GM19438 (cell line): Measurements from ENCODE around the gene TTC28.

Experiments used
- ATAC-seq: cut with Tn5 transposase; IDR thresholded peaks from one replicate; pipeline ENCODE4 v1.9.1; 2021; ENCODE audit warnings: low read depth; ENCODE audit not compliant: unreplicated experiment

TTC28 gene

DNA sequence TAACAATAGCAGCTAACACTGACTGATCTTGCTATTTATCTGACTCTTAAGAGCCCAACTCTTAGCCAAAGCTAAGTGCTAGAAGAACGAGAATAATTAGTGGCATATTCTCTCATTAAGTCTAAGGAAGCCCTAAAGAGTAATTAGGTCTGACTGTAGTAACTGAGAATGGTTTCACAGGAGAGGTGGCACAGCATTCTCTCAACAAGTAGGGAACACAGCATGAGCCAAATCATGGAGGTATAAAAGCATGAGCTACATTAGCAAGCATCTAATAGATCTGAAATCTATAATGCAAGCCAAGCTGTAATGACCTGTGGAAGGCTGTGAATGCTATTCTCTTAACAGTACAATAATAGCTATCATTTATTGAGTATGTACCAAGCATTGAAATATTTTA is 230.6 kb downstream of the TTC28 start:
- ATAC-seq = no peak

DNA sequence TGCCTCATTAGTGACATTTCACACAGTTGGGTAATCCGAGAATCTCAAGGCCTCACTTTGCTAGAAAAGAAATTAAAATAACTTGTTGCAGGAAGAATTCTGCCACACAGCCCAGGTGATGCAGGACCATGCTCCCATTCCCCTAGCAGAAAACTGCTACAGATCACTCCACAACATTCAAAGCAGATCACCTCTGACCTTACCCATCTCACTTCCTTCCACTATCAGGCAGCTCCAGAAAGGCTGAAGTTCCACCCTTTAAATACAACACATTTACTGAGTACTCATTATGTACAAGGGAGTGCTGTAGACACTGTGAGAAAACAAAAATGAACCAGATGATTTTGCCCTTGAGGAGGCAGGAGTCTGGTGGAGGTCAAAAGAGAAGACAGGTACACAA is 231.0 kb downstream of the TTC28 start:
- ATAC-seq = no peak

DNA sequence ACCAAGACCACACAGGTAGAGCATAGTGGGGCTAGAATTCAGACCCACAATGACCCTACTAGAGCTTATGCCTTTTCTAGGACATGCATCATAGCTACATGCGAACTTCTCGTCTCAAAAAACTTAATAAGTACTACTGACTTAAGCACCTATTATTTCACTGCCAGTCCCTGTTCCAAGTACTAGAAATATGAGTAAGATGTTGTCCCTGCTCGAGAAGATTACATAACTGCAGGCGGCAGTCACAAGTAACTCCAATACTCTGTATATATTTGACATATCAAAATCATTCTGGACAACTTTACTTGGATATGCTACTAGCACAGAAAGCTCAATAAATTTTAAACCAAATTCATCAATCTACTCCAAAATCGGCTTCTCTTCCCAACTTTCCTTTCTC is 235.0 kb downstream of the TTC28 start:
- ATAC-seq = no peak

DNA sequence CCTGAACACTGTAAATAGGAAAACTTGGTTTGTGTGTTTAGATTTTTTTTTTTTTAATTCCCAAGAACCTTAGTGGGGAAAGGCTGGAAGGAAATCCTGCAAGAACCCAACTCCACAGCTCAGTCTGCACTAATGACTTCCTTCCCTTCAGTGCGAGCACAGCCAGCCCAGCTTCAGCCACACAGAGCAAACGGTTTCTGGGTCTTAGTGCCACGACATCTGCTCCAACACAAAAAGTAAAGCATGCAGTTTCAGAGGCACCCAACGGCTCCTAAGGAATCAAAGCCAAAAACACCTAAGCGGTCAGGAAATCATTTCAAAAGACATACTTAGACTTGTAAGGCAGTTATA is 236.1 kb downstream of the TTC28 start:
- ATAC-seq = no peak

DNA sequence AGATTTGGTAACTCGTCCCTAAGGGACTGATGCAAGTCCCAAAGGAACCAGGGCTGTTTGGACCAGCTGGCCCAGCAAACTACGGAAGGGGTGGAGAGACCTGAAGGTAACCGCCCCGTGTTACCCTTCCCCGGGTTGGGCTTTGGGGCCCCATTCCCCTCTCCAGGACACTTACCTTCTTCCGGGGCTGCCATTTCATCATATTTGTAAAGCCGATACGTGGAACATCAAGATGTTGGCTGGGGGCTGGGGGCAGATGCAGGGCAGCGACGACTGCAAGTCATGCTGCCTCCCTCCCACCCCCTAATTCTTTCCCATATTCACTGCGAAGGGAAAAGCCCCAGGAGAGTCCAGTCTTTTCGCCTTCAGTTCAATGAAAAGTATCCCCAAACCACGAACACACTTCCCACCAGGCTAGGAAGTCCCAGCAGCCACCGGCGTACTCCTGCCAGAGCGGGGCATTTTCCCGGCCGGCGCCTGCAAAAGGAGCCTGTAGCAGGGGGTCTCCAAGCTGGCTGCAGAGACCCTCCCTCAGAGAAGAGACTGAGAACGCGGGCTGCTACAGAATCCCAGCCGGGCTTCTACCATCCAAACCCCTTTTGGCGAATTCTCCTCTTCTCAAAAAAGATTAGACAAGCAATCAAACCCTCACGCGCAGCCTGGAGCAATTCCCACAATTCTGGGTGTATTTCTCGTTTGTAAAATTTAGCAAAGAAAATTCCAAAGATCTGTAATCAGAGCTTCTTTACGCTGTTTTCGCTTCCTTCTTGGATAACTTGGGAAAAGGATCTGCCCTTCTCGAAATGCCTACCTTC is 236.7 kb downstream of the TTC28 start:
- no peak for ATAC-seq

DNA sequence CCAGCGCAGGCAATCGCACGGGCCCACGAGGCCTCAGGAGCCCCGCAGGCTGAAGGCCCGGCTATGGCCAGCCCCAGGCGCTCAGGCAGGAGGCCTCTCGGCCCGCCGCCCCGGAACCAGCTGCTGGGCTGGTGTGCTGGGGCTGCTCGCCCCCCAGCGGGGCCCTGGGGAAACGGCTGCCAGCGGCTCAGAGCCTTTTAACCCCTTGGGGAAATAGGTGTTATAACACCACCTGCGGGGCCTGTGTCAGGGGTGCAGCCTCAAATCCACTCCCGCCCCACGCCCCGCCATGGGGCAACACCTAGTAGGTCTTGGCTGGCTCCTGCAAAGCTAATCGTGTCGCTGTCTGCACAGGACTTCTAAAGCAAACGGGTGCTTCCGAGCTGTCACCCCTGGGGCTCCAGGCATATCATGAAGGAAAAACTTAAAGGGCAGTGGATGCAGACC is 237.4 kb downstream of the TTC28 start:
- no peak for ATAC-seq

DNA sequence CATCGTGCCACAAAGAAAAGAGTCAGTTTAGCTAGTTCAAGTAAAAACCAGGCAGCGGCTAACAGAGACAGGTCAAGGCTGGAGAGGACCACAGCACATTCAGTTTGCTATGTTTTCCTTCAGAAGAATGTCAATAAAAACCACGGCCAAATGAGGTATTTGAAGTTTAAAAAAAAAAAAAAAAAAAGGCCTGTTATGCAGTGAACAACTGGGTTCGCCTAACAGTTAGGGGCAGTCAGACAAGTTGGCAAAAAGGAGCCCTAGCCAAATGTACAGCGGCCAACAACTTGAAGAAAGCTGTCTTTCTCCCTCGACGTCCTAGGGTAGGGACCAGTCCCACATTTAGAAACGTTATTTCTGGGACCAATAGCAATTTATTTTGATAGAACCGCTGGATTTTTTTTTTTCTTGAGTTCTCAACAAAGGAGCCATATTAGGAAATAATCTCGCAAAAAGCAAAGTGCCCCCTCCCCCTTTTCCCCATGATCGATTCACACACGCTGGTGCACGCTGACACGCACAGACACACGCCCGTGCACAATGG is 237.8 kb downstream of the TTC28 start:
- ATAC-seq = no peak

DNA sequence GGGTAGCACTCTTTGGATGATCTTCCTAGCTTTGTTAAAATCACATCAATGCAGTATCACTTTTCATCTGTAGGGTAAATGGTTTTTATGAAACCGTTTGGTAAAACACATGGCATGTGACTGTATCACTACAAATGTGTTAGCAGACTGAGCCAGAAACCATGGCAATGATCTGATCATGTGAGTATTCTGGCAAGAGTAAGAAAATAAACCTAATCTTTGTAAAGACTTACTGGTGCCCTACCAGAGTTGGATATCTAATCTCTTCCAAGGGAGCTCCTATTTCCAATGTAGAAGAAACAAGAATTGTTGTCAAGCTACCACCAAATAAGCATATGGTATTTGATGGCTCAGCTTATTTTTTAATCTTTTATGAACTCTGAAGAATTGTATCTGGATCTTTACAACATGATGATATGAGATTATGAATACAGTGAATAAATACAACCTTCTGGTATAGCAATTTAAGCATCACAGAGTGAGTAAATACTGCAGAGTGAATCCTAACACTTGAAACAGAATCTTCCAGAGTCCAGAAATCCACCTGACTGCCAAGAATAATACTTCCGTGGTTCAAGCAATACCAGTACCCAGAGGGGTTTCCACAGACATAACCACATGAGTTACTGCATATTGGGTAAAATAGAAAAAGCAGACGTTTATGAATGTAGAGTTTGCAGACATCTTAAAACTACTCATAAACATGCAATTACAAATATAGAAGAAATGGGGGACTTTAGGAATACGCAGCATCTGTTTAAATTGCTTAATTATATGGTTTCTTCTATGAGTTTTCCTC is 238.8 kb downstream of the TTC28 start:
- no peak for ATAC-seq

DNA sequence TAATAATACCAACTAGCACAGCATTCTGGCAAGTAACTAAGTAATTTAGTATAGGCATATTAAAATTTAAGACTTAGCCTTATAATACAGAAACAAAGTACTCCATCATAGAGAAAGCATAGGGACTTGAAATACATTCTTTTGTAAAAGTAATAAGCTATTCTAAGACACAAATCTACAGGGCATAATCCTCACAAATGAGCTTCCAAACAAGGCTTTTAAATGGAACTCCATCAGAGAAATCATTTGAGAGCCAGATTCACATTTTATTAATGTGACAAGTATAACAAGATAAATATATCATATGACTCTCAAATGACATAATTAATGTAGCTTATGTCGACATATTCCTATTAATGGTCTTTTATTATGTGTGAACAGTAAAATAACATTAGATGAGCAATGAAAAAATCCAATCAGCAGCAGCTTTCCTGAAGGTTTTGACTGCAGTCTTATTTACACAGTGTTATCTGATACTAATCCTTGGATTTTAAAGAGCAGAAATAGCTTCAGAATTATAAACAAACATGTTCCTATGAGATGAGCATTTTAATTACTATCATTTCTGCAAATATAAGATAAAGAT is 241.4 kb downstream of the TTC28 start:
- no peak for ATAC-seq

DNA sequence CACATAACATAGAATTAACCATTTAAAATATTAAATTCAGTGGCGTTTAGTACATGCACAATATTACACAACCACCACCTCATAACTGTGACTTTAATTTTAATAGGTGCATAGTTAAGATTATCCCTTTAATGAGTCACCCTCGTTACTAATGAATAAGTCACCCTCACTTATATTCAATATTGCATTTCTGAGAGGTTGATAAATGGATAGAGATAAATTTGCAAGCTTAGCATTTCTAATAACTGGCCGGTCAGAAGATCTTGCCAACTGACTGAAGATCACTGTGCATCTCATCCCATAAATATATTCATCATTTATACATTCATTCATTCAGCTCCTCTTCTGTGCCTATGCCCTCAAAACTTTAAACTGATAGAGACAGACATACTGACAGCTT is 243.7 kb downstream of the TTC28 start:
- no peak for ATAC-seq

DNA sequence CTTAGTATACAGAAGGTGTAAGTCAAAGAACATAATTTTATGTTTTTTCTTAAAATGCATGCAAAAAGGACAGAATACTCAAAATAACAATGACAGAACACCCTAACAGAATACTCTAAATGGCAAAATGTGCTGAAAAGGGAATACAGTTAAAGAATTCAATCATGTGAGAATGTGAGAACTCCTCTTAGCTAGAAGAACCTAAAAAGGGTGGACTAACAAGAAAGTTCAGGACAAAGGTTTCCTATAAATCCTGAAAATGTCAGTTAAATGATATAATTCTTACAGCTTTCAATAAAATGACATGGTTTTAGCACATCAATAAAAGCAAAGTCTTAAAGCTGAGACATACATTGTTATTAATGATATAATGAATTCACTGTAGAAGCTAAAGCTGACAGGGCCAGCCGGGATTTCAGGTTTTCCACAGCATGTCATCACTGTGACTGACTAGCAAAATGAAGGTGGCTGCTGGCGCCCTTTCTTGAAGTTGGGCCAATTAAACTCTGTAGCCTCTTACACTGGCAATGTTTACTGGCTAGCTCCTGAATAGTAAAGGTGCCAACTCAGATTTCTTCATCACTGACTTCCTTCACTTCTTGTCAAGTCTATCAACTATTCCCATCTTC is 244.4 kb downstream of the TTC28 start:
- ATAC-seq = no peak

DNA sequence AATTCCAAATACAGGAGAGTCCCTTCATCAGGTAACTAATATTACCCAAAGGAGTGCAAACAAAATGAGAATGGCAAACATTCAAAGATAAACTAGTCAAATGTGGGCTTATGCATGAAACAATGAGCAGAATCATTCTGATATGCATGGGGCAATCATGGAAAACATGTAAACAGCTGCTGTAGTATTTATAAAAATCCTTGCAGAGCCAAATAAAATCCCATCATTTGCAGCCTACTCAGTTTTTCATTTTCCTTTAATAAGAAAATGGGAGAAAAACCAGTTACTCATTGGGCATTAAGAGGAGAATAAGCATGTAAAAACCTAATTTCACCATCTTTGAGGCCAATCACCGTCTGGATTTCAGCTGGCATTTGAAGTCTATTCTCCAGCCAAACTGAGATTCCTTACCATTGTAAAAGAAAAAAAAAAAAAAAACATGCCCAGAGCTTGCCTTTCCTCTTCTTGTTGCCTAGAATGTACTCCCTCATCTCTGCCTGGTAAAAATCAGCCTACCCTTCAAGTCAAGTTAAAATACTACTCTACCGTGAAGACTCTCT is 249.1 kb downstream of the TTC28 start:
- no peak for ATAC-seq

DNA sequence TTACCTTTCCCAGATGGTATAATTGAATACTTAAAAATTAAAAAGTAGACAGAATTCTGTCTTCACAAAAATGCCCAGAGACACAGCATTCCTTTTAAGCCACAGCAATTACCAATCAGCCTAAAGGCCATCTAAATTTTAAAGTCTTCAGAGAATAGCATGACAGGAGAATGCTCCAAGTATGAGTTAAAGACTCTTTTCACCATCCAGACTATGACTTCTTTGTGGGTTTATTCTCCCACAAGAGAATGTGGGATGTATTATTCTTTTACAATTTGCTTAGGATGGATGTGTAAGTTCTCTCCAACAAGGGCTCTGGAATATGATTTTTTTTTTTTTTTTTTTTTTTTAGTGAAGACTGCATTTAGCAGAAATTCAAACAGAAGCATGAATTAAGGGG is 249.9 kb downstream of the TTC28 start:
- no peak for ATAC-seq

DNA sequence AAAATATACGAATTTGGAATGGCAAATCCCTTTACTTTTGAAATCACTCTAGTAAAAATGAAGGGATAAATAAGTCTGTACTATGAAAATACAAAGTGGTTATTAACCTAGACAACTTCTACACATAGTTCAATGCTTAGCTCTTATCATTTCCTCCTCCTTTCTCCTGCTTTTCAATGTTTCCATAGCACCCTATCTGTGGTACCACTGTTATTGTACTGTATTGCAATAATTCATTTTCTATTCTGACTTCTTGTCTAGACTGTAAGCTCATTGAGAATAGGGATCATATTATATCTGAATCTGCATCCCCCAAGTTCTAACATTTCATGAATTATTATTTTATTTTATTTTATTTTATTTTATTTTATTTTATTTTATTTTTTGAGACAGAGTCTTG is 251.4 kb downstream of the TTC28 start:
- no peak for ATAC-seq

DNA sequence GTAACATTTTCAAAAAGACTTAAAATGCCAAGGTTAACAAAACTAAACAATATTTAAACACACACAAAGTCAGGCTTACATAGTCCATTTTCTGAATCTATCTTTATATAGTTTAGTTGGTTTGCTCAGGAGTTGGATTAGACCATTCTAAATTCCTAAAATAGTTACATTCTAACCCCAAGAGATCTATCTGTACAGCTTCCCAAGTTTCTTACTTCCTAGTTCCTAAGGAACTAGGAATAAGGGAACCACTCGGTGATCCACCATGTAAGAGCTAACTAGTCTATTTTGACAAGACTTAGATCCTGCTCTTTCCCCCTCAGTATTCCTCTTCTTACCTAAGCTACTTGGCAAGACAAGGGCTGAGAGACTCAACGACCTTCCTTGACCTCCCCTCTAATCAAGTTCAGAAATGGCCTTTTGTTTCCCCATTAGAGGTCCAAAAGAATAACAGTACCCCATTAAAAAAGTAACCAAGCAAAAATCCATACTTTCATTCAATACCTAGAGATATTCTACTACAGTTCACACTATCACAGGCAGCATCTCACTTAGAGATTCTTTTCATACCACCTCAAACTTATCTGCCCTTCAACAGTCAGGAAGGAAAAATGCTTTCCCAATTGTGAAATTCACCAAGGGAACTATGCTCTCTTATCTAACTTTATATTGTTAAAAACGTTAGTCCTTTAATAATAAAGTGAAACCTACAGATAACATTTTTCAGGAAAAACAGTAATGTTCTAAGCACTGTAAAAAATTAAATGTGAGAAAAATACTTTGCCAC is 253.1 kb downstream of the TTC28 start:
- no peak for ATAC-seq

DNA sequence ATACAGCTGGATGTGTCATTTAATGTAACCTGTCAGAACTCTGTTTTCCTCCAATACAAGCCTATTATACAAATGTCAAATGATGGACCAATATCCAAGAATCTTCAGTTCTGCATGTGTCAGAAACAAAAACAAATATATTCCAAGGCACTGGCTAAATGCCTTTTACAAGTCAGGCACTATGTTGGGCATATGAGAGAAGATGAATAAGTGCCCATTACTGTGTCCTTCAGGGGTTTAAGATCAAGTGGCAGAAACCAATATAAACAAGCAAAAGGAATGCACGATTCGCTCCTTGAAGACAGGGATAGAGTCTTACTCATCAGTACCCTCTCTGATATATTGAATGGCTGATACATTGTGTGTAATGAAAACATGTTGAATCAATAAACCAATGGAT is 254.4 kb downstream of the TTC28 start:
- ATAC-seq = no peak

DNA sequence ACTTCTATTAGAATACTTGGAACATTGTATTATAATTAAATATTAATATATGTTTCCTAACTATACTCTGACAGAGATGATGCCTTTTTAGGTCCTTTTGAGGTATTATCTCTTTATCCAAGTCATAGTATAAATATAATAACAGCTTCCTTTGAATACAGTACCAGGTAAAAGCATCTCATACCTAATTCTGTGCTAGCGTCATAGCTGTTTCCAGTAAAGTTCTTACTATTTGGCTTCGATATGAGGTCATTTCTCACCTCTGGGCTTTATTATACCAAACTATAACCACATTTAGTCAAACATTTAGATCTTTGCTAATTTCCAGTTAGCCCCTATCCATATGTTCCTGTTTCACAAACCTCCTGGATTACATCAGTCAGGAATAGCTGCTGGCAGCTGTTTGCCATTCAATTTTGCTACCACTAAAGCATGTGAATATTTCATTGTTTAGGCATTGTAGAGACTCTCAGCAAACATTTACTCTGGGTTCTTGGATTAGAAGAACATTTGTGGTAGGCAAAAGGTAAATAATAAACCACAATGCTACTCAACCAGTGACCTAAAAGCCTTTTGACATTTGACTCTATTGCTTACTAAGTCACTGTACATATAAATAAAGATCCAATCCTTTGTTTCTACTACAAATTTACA is 255.1 kb downstream of the TTC28 start:
- ATAC-seq = no peak

DNA sequence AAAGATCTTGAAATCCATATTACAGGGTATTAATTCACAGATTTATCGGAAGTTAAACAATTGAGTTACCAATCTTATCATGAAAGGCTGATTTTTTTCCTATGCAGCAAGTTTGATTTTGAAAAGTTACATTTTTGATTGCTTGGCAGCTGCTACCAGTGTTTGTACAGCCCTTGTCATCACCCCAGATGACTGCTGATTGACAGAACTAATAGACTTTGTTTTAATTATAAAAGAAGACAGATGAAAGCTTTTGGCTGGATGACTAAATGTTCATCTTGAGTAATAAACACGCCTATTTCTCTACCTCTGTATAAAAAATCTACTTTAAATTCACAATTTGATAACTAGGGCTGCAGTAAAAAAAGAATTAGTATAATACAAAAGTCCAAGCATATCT is 259.7 kb downstream of the TTC28 start:
- ATAC-seq = no peak

DNA sequence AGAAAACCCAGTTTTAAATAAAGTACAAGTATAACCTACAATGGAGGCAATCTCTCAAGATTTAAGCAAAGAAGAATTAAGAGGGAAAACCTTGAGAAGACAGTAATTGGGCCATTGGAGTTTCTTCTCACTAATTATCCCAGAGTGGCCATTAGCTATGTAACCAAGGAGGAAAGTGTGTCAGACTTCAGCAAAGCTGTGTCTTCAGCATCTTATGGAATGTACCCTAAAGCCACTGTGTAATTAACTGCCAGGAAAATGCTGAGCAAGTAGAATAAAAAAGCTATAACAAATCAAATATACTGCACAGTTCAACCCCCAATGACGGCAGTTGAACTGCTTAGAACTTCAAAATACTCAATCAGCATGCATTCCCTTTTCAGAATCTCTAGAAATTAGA is 261.6 kb downstream of the TTC28 start:
- no peak for ATAC-seq
